Prostate gland (tissue), 2 donors: ENCODE data around the gene ING3. TPM values are rescaled to one million over a fixed set of nuclear protein-coding genes. Genes with fewer than 3 reads are reported as not detected.

Experiments used
- DNase-seq: peaks from one replicate; pipeline ENCODE4 v3.0.0-alpha.2; 2019; ENCODE audit warnings: low spot score
- H3K27ac ChIP-seq, 2 donors: fragments of 200-600 bp; sonication (generic); 2 replicates each; pipeline ENCODE4 v1.5.1; 2017 to 2019
- H3K27me3 ChIP-seq: fragments of 200-600 bp; sonication (generic); replicated peaks from 2 replicates; pipeline ENCODE4 v1.5.1; 2019; ENCODE audit not compliant: insufficient read depth
- H3K36me3 ChIP-seq, 2 donors: fragments of 200-600 bp; sonication (generic); 1 replicate in 1 of 2; 2 replicates in 1 of 2; pipeline versions ENCODE4 v1.5.1 to v1.8.1; 2017 to 2019
- H3K4me1 ChIP-seq: fragments of 200-600 bp; sonication (generic); replicated peaks from 2 replicates; pipeline ENCODE4 v1.5.1; 2019
- H3K4me3 ChIP-seq, 2 donors: fragments of 200-600 bp; sonication (generic); 2 replicates each; pipeline ENCODE4 v1.5.1; 2017 to 2019
- H3K9me3 ChIP-seq: fragments of 200-600 bp; sonication (generic); 2 replicates; pipeline ENCODE4 v1.5.1; 2017
- POLR2A ChIP-seq: fragments of 450-650 bp; IDR thresholded peaks from one replicate; pipeline ENCODE4 v1.6.1; 2016; ENCODE audit warnings: antibody characterized with exemption, mild to moderate bottlenecking
- POLR2AphosphoS5 ChIP-seq: sonication (generic); formaldehyde crosslinking; IDR thresholded peaks from one replicate; pipeline ENCODE4 v1.6.1; 2017; ENCODE audit warnings: antibody characterized with exemption
- WGBS: methylation state at CpG from one replicate; pipeline ENCODE4 v1.1.5; 2018; 5-methylcytosine and 5-hydroxymethylcytosine counted together
- intact Hi-C: fragments of 100-400 bp; cut with DNase I; formaldehyde crosslinking; loops from one replicate; pipeline ENCODE4 v1.14.2; 2022
- total RNA-seq, 2 donors: library from RNA; depleted of rRNA; stranded (reverse); fragments of >200 nt; gene quantifications; one replicate each; pipeline ENCODE4 v1.1.0, GENCODE V29; 2016
- TF ChIP-seq, protein P1 (sequence below), 4 experiments: fragments of 200-600 bp in 2 of 4; fragments of 450-650 bp in 2 of 4; sonication (generic) in 2 of 4; IDR thresholded peaks; 1 replicate in 3 of 4; 2 replicates in 1 of 4; pipeline ENCODE4 v1.5.1; 2016 to 2019; ENCODE audit warnings: antibody characterized with exemption in 4 of 4, mild to moderate bottlenecking in 2 of 4, moderate library complexity in 2 of 4

ING3 gene
- total RNA-seq, 2 donors from 2014 or later: 12.4 to 20.8 TPM

DNA sequence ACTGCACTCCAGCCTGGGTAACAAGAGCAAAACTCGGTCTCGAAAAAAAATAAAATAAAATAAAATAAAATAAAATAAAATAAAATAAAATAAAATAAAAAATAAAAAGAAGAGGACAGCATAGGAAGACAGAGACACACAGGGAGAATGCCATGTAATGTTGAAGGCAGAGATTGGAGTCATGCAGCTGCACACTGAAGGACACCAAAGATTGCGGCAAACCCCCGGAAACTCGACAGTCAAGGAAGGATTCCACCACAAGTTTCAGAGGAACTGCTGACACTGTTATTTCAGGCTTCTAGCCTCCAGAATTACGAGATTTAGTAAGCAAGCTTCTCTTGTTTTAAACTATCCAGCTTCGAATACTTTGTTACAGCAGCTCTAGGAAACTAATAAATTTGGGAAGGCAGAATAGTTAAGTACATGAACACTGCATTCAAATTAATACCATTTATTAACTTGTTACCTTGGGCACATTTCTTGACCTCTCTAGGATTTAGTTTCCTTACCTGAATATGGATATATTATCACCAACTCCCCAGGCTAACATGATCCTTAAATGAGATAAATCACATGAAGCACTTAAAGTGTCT, 47.4 kb downstream of the ING3 start:
- Histone ChIP-seq H3K4me3 (no peak overlapping the region), H3K27me3 (no peaks in the 10 kb centered on the region), H3K27ac (no peak overlapping the region), H3K9me3 (no peaks in the 10 kb centered on the region), H3K4me1 (no peaks in the 10 kb centered on the region), H3K36me3 (no peaks in the 10 kb centered on the region)
- TF ChIP-seq, protein P1, sequence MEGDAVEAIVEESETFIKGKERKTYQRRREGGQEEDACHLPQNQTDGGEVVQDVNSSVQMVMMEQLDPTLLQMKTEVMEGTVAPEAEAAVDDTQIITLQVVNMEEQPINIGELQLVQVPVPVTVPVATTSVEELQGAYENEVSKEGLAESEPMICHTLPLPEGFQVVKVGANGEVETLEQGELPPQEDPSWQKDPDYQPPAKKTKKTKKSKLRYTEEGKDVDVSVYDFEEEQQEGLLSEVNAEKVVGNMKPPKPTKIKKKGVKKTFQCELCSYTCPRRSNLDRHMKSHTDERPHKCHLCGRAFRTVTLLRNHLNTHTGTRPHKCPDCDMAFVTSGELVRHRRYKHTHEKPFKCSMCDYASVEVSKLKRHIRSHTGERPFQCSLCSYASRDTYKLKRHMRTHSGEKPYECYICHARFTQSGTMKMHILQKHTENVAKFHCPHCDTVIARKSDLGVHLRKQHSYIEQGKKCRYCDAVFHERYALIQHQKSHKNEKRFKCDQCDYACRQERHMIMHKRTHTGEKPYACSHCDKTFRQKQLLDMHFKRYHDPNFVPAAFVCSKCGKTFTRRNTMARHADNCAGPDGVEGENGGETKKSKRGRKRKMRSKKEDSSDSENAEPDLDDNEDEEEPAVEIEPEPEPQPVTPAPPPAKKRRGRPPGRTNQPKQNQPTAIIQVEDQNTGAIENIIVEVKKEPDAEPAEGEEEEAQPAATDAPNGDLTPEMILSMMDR (IDR thresholded peaks at IDR 0.05): no peak
- TF ChIP-seq POLR2AphosphoS5 (no peak), POLR2A (no peak)
- intact Hi-C loops: no loop called here
- DNase-seq: no peak
- 84% methylated on average over 7 of the region's 7 CpGs for WGBS

- DNase-seq: no peak
- TF ChIP-seq, protein P1 (IDR thresholded peaks at IDR 0.05): no peak
- TF ChIP-seq POLR2A (no peak), POLR2AphosphoS5 (no peak)
- Histone ChIP-seq H3K4me1 (no peaks in the 10 kb centered on the region), H3K9me3 (no peaks in the 10 kb centered on the region), H3K27ac (no peak overlapping the region), H3K36me3 (no peaks in the 10 kb centered on the region), H3K4me3 (no peak overlapping the region), H3K27me3 (no peaks in the 10 kb centered on the region)
- 37% methylated on average over 1 of the region's 1 CpG for WGBS
- intact Hi-C loops: no loop called here
Observed at GRCh38 chr7:120998520-120998919, 47.9 kb downstream of the ING3 start.

DNA sequence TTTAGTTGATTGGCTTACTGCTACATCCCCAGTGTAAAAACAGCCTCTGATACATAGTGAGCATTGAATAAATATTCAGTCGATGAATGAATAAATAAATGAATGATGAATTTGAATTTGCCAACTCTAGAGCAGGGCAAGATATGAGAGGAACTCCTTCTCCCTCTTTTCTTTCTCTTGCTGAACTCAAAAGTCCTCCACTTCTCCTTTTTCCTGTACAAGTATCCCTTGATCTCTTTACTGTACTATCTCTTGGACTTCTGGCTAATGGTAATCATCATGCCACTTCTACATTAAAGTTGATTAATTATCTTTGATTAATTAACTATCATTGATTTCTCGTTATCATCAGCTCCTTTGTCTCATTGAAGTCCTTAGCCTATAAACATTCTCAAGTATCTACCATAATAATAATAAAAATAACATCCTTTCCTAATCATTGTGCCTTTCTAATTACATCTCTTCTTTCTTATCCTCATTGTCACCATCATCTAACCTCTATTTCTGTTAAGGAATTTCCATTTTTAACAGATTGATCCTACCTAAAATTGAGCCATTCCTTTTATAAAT, 48.5 kb downstream of the ING3 start:
- DNase-seq: no peak
- no peaks in the 10 kb centered on the region for H3K36me3 ChIP-seq
- 91% methylated on average over 2 of the region's 2 CpGs for WGBS
- no peaks in the 10 kb centered on the region for H3K9me3 ChIP-seq
- intact Hi-C loops: no loop called here
- H3K4me1 ChIP-seq: no peaks in the 10 kb centered on the region
- TF ChIP-seq POLR2A: no peak
- TF ChIP-seq, protein P1 (IDR thresholded peaks at IDR 0.05): no peak
- no peak for TF ChIP-seq POLR2AphosphoS5
- no peak overlapping the region for H3K4me3 ChIP-seq
- H3K27me3 ChIP-seq: no peaks in the 10 kb centered on the region
- no peak overlapping the region for H3K27ac ChIP-seq

- 63% methylated on average over 9 of the region's 9 CpGs for WGBS
- no peak for DNase-seq
- H3K27me3 ChIP-seq: no peaks in the 10 kb centered on the region
- H3K9me3 ChIP-seq: no peaks in the 10 kb centered on the region
- intact Hi-C loops: no loop called here
- TF ChIP-seq POLR2A (no peak), POLR2AphosphoS5 (no peak)
- TF ChIP-seq, protein P1 (IDR thresholded peaks at IDR 0.05): no peak
- H3K27ac ChIP-seq: no peak overlapping the region
- H3K4me1 ChIP-seq: no peaks in the 10 kb centered on the region
- no peaks in the 10 kb centered on the region for H3K36me3 ChIP-seq
- H3K4me3 ChIP-seq: no peak overlapping the region
Observed at GRCh38 chr7:121000081-121000983, 49.8 kb downstream of the ING3 start.
